Putamen (tissue), 1 donor: ENCODE results near the gene BRSK2.
"Not testable (repeated sequence)": the region's sequence is repeated elsewhere in the genome, so short reads cannot be mapped to it uniquely, and the experiment has no call there.

ENCODE experiments used
- DNase-seq: peaks from one replicate; pipeline ENCODE4 v3.0.0-alpha.2; 2016; ENCODE audit warnings: low spot score

BRSK2 gene

DNA sequence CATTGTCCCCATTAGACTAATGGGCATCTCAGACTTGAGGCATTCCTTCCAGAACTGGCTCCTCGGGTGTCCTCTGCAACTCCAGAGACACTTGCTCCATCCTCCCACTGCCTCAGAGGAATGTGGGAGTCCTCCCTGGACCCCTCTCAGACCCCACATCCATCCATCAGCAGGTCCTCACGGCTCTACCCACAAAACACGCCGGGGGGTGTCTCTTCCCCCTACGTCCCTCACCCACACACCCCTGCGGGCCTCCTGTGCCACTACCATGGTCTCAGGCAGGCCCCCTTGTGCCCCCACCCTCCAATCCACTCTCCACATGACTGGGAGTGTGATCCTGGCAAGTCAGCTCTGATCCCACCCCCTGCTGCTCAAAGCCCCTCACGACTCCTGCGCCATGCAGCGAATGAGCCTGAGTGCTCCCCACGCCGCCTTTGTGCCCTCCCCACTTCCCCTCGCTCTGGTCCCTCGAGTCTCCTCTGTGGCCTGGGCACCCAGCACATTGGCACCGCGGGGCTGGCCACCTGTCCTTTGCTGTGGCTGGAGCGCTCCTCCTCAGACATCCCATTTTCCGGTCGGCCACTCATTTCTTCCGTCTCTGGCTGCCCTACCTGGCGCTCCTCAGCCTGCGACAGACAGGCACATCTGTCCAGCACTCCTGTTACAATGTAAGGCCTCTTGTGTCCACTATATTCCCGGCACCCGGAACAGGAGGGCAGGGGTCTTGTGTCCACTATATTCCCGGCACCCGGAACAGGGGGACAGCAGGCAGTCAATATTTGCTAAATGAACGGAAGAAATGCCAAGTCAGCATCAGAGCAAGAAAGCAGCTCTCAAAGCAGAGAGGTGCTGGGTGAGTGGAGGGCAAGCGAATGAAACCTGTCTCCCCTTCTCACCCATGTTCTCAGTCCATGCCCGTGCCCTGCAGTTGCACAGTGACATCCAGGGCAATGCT is 111.0 kb downstream of the BRSK2 start:
- no peak for DNase-seq

DNA sequence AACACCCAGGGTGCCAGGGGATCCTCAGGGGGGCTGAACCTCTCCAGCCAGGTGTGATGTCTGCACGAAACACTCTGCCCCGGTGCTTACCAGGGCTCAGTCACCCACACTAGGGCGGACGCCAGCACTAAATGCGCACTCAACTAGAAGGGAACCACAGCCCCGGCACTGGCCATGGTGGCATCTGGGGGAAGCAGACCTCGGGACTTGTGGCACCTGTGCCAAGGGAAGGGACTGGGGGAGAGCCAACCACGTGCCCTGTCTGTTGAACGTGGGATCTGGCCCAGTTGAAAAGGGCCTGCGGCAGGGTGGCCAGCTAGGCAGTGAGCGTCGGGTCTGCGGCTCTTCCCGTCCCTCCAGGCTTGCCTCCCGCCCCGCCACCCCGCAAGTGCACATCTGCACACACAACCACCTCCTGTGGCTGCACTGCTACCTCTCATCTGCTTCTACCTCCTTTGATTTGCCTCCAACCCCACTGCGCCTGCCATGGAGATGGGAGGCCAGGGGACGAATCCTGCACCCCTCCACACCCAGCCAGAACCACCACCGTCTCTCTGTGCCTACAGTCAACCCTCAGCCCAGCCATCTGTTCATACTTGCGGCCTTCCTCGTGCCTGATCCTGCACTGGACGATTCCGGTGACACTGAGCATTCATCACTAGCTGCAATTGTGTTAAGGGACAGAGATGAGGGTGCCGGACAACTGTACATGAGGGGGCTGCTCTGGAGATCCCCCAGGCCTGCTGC is 111.9 kb downstream of the BRSK2 start:
- DNase-seq, result no peak

DNA sequence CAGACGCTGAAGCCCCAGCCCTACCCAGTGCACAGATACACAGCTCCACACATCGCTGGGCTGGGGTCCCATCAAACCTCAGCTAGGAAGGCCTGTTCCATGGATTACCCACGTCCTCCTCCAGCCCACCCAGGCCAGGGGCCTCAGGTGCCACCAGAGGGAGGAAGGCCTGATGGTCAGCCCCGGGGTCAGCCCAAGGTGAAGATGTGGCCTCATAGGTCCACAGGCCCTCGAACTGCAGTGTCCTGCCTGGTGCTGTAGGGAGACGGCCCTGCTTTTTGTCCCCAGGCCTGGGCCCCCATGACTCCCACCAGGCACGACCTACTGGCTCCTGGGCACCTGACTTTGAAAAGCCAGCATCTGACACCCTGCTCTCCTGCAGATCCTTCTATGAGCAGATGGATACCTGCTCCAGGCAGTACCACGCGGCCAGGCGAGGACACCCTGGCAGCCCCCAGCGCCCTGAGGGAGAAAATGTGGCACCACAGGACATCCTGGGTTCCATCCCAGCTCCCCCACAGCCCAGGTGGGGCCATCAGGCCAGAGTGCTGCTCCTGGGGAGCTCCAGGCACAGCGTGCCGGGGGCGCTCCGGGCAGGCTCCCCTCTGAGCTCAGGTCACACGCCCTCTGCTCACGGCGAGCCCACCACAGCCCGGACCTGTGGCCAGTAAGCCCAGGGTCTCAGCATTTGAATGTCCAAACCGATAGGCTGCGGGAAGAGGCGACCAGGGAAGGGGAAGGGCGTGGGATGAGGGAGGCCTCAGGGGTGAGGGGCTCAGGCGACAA is 112.6 kb downstream of the BRSK2 start:
- no peak for DNase-seq

DNA sequence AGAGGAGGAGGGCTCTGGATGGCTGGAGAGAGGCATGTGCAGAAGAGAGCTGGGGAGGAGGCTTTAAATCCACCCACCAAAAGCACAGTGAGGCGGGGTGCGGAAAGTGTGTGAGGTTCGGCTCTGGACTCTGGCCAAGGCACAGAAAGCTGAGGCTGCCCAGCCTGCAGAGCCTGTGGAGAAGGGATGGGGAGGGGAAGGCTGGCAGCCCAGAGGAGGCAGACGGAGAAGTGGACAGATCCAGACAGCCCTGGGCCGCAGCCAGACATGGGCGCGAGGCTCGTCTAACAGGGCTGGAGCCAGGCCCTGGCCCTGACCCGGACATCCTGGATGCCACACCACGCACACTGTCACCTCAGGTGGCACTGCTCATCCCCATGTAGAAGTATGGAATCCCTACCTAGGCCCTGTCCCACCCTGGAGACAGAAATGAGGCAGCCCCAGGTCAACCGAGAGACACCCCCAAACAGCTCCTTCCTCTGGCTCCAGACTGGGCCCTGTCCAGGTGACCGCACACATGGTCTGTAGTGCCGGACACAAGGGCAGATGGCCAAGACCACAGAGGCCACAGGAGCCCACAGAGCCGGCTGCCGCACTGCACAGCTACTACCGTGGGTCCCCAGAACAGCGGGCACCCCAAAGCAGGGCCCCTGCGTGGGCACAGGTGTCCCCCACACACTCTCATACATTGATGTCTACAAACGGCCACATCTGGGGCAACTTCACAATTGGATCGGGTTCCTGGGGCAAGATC is 113.4 kb downstream of the BRSK2 start:
- peak; percentile 38 for DNase-seq

DNA sequence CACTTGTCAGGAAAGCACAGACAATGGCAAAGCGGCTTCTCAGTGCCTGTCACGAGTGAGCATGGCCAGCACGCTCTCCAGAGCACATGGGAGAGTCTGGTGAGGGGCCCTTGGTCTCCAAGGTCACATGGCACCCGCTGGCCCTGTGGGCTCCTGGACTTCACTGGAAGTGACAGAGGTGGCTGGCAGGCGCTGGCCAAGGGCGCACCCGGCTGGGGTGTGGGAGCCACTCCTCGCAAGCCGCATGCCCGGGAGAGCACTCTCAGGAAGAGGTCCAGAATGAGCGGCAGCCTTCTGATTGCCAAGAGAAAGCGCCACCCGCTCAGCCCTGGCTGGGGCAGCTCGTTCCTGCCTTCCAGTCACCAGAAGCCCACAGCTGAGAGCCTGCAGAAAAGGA is 114.0 kb downstream of the BRSK2 start:
- peak; percentile 49 for DNase-seq

DNA sequence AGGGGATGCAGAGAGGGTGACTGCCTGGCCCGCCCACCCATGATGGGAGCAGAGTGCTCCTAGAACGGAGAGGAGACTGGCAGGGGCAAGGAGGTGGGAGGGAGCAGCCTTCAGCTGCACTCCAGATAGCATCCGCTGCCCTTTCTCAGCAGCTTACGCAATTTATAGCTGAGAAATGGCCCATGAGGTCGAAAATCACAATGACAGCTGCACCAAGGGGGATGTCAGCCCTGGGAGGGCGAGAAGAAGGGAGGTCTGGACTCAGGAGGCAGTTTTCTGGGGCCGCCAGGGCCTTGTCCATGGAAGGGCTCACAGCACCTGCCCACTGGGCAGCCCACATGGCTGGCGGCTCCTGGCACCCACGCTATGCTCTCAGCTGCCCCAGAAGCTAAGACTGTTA is 114.4 kb downstream of the BRSK2 start:
- no peak for DNase-seq

DNA sequence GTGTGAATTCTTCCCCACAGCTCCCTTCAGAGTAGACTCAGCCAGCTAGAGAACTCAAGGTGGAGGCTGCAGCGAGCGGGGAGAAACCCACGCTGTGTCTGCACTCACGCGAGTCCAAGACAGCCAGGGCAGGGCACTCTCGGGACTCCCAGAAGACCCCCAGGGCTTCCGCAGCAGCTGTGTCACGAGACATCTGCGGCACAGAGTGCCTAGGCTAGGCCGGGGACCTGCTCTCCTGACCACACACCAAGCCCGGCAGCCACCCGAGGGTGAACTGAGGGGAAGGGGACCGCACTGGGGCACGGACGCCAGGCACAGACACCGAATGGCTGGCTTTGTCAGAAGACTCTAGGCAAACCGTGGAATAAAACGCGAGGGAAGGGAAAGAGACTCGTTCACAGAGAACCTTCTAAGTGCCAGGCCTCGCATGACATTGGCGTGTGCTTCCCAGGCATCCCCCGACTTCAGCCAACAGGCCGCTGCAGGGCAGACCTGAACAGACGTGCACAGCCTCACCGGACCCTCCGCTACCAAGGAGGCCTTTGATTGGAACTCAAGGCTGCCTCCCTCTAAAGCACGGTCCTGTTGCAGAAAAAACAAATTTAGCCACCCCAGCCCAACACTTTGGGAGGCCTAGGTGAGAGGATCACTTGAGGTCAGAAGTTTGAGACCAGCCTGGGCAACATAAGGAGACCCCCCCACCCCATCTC is 115.0 kb downstream of the BRSK2 start:
- DNase-seq, result no peak

DNA sequence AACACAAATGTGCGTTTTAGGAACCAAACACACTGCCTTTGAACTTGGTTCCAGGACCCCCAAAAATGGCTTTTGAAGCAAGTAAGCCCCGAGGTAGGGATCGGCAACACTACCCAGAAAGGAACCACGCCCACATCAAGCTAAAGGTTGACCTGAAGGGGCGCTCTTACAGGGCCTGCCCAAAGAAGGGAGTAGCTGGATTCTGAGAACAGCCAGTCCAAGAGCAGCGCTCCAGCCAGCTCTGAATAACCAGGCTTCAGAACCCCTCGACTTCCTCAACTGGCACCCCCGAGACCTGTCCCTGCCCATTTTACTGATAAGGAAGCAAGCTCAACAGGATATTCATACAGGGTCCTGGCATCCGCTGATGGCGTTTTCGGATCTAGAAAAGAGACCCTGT is 115.7 kb downstream of the BRSK2 start:
- DNase-seq, result no peak

DNA sequence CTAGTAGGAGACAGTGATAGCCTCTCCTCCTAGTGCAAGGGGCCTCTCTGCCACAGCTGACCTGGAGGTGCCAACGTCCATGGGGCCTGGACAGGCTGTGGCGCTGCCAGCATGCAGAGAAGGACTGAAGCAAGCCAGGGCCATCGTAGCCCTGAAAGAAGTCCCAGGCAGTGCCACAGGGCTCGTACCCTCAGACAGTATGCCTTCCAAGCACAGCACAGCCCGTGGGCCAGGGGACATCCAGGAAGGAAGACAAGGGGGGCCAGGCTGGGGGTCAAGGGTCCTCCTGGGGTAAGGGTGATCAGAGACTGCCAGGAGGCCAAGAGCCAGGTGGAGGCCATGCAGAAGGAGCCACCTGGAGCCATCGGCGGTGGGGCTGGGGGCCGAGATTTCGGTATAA is 117.2 kb downstream of the BRSK2 start:
- DNase-seq, result no peak

DNA sequence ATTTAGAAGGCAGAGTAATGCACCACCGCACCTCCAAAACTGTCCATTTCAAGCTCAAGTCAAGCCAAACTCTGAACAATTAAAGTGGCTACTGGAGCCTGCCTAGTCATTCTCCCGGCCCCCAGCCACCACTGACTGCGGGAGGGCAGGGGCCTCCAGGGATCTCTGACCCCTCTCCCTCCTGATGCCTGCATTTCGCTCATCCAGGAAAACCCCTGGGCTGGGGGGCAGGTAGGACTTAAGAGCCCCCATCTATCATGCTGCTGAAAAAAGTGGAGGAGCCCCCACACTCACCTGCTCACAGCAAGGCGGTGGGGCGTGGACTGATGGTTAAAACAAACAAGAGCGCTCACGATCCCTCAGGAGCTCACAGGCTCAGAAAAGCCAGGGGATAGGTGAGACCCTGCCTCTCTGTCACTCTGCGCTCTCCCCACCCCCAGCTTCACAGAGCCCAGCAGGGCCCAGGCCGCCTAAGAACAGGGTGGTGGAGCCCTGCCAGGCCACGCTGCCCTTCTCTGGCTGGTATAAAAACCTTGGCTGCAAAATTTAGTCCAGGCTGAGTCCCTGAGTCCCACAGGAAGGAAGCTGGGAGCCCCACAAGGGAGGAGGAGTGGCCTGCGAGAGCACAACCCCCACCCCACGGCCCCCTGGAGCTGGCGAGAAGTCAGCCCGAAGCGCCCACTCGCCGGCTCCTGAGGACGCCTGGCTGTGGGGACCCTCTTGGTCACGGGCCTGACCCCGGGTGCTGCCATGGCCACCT is 117.8 kb downstream of the BRSK2 start:
- DNase-seq, result no peak

DNA sequence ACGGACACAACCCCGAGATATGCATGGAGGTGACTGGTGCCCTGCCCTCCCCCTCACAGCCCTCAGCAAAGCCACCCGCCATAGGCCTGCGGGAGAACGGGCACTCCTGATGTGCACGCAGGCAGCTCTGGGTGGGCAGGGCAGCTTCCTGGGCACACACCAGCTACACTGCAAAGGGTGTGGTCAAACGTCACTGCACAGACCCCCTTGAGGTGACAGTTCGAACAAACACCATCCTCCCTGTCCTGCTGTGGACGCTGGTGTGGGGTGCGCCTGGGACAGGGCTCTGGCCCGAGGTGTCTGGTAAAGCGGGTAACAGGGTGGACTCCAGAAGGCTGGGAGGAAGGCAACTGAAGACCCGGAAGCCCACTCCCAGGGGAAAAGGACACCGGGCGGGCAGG is 118.8 kb downstream of the BRSK2 start:
- DNase-seq, result no peak

DNA sequence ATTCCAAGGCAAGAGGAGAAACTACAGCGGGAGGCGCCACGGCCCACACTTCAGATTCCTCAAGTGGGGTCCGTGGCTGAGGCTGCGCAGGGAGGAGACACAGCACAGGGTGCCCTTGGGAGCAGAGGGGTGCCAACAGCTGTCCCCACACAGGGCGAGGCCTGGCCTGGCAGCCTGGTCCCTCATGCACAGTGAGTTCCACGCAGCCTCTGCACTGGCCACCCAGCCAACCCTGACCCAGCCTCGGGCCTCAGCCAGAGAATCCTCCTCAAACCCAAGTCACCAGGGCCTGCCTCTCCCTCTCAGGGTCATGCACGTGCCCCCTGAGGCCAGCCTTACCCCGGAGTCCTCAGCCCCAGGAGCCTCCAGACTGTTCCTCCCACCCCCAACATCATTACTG is 119.3 kb downstream of the BRSK2 start:
- DNase-seq, result no peak

DNA sequence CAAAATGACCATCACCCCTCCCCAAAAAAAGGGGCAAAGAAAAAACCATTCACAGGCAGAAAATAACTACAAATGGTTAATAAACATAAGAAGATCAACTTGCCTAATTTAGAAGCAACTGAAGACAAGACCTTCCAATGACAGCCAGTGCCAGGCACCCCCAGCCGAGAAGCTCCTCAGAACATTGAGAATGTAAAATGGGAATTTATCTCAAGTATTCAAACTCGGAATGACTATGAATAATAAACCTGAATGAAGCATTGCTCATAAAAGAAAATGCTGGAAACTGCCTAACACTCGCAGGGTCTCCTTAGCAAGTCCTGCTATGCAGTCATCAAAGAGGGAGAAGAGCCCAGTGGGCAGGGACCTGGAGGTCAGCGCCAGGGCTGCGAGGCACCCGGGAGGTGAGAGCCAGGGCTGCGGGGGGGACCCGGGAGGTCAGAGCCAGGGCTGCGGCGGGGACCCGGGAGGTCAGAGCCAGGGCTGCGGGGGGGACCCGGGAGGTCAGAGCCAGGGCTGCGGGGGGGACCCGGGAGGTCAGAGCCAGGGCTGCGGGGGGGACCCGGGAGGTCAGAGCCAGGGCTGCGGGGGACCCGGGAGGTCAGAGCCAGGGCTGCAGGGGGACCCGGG is 120.0 kb downstream of the BRSK2 start:
- DNase-seq, result no peak

DNA sequence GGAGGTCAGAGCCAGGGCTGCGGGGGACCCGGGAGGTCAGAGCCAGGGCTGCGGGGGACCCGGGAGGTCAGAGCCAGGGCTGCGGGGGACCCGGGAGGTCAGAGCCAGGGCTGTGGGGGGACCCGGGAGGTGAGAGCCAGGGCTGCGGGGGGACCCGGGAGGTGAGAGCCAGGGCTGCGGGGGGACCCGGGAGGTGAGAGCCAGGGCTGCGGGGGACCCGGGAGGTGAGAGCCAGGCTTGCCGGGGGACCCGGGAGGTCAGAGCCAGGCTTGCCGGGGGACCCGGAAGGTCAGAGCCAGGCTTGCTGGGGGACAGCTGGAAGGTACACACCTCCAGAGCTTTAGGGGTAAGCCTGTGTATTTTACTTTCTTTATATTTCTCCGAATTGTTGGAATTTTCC is 120.6 kb downstream of the BRSK2 start:
- DNase-seq, result not testable (repeated sequence)

DNA sequence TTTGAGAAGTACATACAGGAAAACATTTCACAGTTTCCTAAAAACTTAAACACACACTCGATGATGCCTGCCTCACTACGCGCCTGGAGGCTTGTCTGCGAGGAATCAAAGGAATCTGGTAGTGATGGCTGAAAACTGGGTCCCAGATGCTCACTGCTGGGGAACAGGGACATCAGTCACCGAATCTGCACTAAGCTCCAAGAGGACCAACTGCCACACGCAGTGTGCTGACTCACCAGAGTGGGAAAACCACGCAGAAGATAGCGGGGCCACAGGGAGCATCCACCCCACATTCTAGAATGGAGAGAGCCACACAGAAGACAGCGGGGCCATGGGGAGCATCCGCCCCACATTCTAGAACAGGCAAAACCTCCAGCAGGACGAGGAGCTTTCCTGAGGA is 121.2 kb downstream of the BRSK2 start:
- no peak for DNase-seq

DNA sequence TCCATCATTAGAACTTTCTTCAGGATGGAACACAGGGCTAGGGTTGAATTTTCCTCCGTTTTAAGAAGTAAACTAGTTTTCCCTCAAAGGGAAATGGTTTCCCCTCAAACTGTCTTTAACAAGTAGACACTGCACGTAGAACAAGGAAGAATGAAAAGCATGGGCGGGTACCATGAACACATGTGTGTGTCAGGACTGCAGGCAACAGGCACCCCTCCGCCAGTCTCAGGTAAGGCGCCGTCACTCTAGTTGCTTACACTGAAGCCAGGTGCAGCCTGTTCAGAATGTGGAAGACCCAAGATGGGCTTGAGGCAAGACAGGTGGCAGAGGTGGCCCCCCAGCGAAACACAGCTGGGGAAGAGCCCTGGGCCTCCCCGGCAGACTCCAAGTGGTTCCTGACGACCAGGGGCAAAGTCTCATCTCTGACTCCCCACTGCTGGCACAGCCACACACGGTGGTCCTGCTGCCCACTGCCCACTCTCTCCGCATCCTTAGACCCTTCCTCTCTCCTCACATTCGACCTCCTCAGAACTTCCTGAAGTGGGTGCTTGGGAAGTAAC is 122.3 kb downstream of the BRSK2 start:
- DNase-seq, result no peak
